Measurements from ENCODE around the gene IRAK2. TPM values are rescaled to one million over a fixed set of nuclear protein-coding genes. Genes with fewer than 3 reads are reported as not detected.

IRAK2 gene
- total and polyA plus RNA-seq, 10 donors: 1.4 to 11.8 (median 7.9) TPM

- TF ChIP-seq CTCF (IDR thresholded peaks at IDR 0.05 in 8 of 11, conservative IDR thresholded peaks at IDR 0.05 in 3 of 11) (peak in 1 of 11 experiments; percentile 7), POLR2AphosphoS5 (IDR thresholded peaks at IDR 0.05) (no peak), POLR2A (IDR thresholded peaks at IDR 0.05) (no peak)
- 50 to 63% (median 59%) methylated on average over 11 of the region's 11 CpGs for WGBS, 5 donors
Observed at GRCh38 chr3:10188804-10189556, 24.3 kb downstream of the IRAK2 start.

GRCh38 chr3:10189557-10190354, 25.0 kb downstream of the IRAK2 start:
- H3K4me1 ChIP-seq: peaks cover 64 to 94% (median 92%) of the 10 kb centered on the region in 6 donors
- DNase-seq: peak; percentile 92
- H3K36me3 ChIP-seq: peaks cover 0 to 4% (median 0%) of the 10 kb centered on the region in 6 donors
- WGBS, 5 donors: 13 to 29% (median 23%) methylated on average over 7 of the region's 7 CpGs
- no peaks in the 10 kb centered on the region for H3K27me3 ChIP-seq (replicated peaks in 1 of 7)
- TF ChIP-seq POLR2A (IDR thresholded peaks at IDR 0.05) (no peak), CTCF (IDR thresholded peaks at IDR 0.05 in 8 of 11, conservative IDR thresholded peaks at IDR 0.05 in 3 of 11) (peak in 5 of 11 experiments; percentile 10 to 38 (median 21)), POLR2AphosphoS5 (IDR thresholded peaks at IDR 0.05) (peak; percentile 49 to 78 (median 77))
- no peaks in the 10 kb centered on the region for H3K9me3 ChIP-seq
- intact Hi-C loops (cut with DNase I; ENCODE audit: low total_unique reads): no loop called here
- H3K27ac ChIP-seq: peak overlapping the region; percentile 54 to 87 (median 84)
- peak overlapping the region in 1 of 8 donors; percentile 14 for H3K4me3 ChIP-seq

More at GRCh38 chr3:10188804-10189556, 24.3 kb downstream of the IRAK2 start:
- H3K4me1 ChIP-seq: peaks cover 57 to 91% (median 84%) of the 10 kb centered on the region in 6 donors
- H3K4me3 ChIP-seq: peak overlapping the region in 1 of 8 donors; percentile 14
- intact Hi-C loops (cut with DNase I; ENCODE audit: low total_unique reads): no loop called here
- no peak for DNase-seq
- no peaks in the 10 kb centered on the region for H3K9me3 ChIP-seq
- no peaks in the 10 kb centered on the region for H3K27me3 ChIP-seq (replicated peaks in 1 of 7)
- peaks cover 0 to 9% (median 2%) of the 10 kb centered on the region in 6 donors for H3K36me3 ChIP-seq
- H3K27ac ChIP-seq: peak overlapping the region; percentile 54 to 87 (median 84)

- Histone ChIP-seq H3K36me3 (no peaks in the 10 kb centered on the region), H3K27me3 (replicated peaks in 1 of 7) (no peaks in the 10 kb centered on the region), H3K4me1 (peaks cover 79 to 100% (median 99%) of the 10 kb centered on the region in 6 donors), H3K27ac (peak overlapping the region; percentile 80 to 92 (median 84)), H3K4me3 (peak overlapping the region in 1 of 8 donors; percentile 30), H3K9me3 (no peaks in the 10 kb centered on the region)
- 47 to 56% (median 54%) methylated on average over 12 of the region's 12 CpGs for WGBS, 5 donors
- peak; percentile 85 for DNase-seq
- peak in 2 of 3 donors; percentile 27 to 52 for TF ChIP-seq POLR2AphosphoS5 (IDR thresholded peaks at IDR 0.05)
- peak in 5 of 11 experiments; percentile 4 to 28 (median 27) for TF ChIP-seq CTCF (IDR thresholded peaks at IDR 0.05 in 8 of 11, conservative IDR thresholded peaks at IDR 0.05 in 3 of 11)
- TF ChIP-seq POLR2A (IDR thresholded peaks at IDR 0.05): no peak
- intact Hi-C loops (cut with DNase I; ENCODE audit: low total_unique reads): no loop called here
Observed at GRCh38 chr3:10192953-10193691, 28.4 kb downstream of the IRAK2 start.
